HL-60 (cell line): Measurements from ENCODE around the gene ADAMTSL3.

Source experiments
- DNase-seq, 2 experiments: peaks; one replicate each; pipeline ENCODE4 v3.0.0-alpha.2; 2010 to 2020; ENCODE audit warnings: low read depth in 1 of 2, low spot score in 1 of 2
- H3K27ac ChIP-seq: fragments of 250-450 bp; sonication (Bioruptor Pico); replicated peaks from 2 replicates; pipeline ENCODE4 v1.5.1; 2020; ENCODE audit warnings: mild to moderate bottlenecking, moderate library complexity
- H3K27me3 ChIP-seq: fragments of 250-450 bp; sonication (Bioruptor Pico); 2 replicates; pipeline ENCODE4 v1.5.1; 2021; ENCODE audit warnings: mild to moderate bottlenecking, moderate library complexity; ENCODE audit not compliant: insufficient read depth, poor library complexity, severe bottlenecking
- H3K4me3 ChIP-seq: replicated peaks from 2 replicates; pipeline ENCODE4 v1.5.1; 2011; ENCODE audit warnings: mild to moderate bottlenecking, control low read depth, low read length; ENCODE audit not compliant: insufficient read depth
- GABPA ChIP-seq: IDR thresholded peaks from 2 replicates; pipeline ENCODE4 v1.6.1; 2012; ENCODE audit warnings: low read depth
- POLR2AphosphoS5 ChIP-seq: IDR thresholded peaks from 2 replicates; pipeline ENCODE4 v1.6.1; 2012; ENCODE audit warnings: low read depth
- SPI1 ChIP-seq: IDR thresholded peaks from 2 replicates; pipeline ENCODE4 v1.6.1; 2012; ENCODE audit warnings: low read depth, mild to moderate bottlenecking, borderline replicate concordance
- TF ChIP-seq, protein P1 (sequence below): IDR thresholded peaks from 2 replicates; pipeline ENCODE4 v1.6.1; 2012; ENCODE audit warnings: low read depth; ENCODE audit not compliant: insufficient replicate concordance
- TF ChIP-seq, protein P2 (sequence below): IDR thresholded peaks from one replicate; pipeline ENCODE4 v1.5.1; 2011; ENCODE audit warnings: low read length, control low read depth, inconsistent platforms; ENCODE audit not compliant: insufficient read depth

Gene ADAMTSL3

DNA sequence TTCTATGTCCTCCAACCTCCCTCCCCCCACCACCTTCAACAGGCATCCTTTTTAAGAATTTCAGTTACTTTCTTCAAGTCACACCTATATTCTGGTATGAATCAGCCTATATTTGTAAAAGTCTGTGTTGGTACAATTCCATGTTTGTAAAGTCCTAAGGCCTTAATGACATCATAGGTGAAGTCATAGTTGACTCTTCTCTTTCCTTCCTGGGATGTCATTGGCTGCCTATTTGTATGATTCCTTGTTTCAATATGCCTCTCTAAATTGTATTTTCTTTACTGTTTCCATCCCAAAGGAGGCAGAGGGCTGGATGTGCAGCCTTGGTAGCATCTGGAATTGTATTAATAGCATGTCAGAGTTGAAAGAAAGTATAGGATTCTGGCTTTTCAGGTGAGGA lies 56.5 kb downstream of the ADAMTSL3 start:
- Histone ChIP-seq H3K27ac (no peak overlapping the region), H3K27me3 (no peaks in the 10 kb centered on the region), H3K4me3 (no peak overlapping the region)
- DNase-seq: no peak
- no peak for TF ChIP-seq GABPA
- no peak for TF ChIP-seq SPI1
- TF ChIP-seq, protein P1, sequence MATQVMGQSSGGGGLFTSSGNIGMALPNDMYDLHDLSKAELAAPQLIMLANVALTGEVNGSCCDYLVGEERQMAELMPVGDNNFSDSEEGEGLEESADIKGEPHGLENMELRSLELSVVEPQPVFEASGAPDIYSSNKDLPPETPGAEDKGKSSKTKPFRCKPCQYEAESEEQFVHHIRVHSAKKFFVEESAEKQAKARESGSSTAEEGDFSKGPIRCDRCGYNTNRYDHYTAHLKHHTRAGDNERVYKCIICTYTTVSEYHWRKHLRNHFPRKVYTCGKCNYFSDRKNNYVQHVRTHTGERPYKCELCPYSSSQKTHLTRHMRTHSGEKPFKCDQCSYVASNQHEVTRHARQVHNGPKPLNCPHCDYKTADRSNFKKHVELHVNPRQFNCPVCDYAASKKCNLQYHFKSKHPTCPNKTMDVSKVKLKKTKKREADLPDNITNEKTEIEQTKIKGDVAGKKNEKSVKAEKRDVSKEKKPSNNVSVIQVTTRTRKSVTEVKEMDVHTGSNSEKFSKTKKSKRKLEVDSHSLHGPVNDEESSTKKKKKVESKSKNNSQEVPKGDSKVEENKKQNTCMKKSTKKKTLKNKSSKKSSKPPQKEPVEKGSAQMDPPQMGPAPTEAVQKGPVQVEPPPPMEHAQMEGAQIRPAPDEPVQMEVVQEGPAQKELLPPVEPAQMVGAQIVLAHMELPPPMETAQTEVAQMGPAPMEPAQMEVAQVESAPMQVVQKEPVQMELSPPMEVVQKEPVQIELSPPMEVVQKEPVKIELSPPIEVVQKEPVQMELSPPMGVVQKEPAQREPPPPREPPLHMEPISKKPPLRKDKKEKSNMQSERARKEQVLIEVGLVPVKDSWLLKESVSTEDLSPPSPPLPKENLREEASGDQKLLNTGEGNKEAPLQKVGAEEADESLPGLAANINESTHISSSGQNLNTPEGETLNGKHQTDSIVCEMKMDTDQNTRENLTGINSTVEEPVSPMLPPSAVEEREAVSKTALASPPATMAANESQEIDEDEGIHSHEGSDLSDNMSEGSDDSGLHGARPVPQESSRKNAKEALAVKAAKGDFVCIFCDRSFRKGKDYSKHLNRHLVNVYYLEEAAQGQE: no peak
- TF ChIP-seq POLR2AphosphoS5: no peak
- TF ChIP-seq, protein P2, sequence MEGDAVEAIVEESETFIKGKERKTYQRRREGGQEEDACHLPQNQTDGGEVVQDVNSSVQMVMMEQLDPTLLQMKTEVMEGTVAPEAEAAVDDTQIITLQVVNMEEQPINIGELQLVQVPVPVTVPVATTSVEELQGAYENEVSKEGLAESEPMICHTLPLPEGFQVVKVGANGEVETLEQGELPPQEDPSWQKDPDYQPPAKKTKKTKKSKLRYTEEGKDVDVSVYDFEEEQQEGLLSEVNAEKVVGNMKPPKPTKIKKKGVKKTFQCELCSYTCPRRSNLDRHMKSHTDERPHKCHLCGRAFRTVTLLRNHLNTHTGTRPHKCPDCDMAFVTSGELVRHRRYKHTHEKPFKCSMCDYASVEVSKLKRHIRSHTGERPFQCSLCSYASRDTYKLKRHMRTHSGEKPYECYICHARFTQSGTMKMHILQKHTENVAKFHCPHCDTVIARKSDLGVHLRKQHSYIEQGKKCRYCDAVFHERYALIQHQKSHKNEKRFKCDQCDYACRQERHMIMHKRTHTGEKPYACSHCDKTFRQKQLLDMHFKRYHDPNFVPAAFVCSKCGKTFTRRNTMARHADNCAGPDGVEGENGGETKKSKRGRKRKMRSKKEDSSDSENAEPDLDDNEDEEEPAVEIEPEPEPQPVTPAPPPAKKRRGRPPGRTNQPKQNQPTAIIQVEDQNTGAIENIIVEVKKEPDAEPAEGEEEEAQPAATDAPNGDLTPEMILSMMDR: no peak

DNA sequence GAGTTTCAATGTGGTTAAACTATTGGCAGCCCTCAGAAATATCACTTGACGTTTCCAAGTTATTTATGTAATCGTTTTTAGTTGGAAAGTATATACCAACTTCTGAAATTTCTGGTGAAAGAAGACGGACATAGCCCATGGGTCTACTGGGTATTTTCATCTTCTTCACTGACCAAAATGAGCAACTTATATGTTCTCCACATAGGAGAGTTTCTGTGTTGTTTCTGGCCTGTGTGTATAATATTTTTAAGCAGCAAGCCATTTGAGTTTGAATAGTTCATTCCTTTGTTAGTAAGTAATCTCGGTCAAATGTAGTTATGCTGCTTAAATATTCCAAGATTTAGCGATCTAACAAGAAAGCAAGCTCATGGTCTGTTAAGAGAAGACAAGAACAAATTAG lies 57.3 kb downstream of the ADAMTSL3 start:
- H3K27me3 ChIP-seq: no peaks in the 10 kb centered on the region
- no peak for DNase-seq
- no peak for TF ChIP-seq POLR2AphosphoS5
- TF ChIP-seq, protein P2: no peak
- TF ChIP-seq, protein P1: no peak
- TF ChIP-seq GABPA: no peak
- TF ChIP-seq SPI1: no peak
- no peak overlapping the region for H3K27ac ChIP-seq
- no peak overlapping the region for H3K4me3 ChIP-seq

- no peak for DNase-seq
- Histone ChIP-seq H3K27me3 (no peaks in the 10 kb centered on the region), H3K27ac (no peak overlapping the region), H3K4me3 (no peak overlapping the region)
- TF ChIP-seq POLR2AphosphoS5 (no peak), SPI1 (no peak), GABPA (no peak)
- TF ChIP-seq, protein P2: no peak
- TF ChIP-seq, protein P1: no peak
Measured at GRCh38 chr15:83713242-83713641, 59.3 kb downstream of the ADAMTSL3 start.
